GM06990 (cell line): ENCODE data around the gene JAZF1.

Experiments
- DNase-seq: peaks from one replicate; pipeline ENCODE4 v3.0.0-alpha.2; 2011; ENCODE audit not compliant: insufficient read length; ENCODE audit errors: extremely low read depth
- H3K27me3 ChIP-seq: replicated peaks from 2 replicates; pipeline ENCODE4 v1.6.0; 2011; ENCODE audit warnings: low read length; ENCODE audit not compliant: control insufficient read depth, insufficient read depth
- H3K36me3 ChIP-seq: 2 replicates; pipeline ENCODE4 v1.5.1; 2011; ENCODE audit warnings: low read length; ENCODE audit not compliant: control insufficient read depth, insufficient read depth
- H3K4me3 ChIP-seq: replicated peaks from 2 replicates; pipeline ENCODE4 v1.5.1; 2011; ENCODE audit warnings: low read depth, mild to moderate bottlenecking, control low read depth, low read length
- CTCF ChIP-seq: IDR thresholded peaks from 2 replicates; pipeline ENCODE4 v1.5.1; 2011; ENCODE audit warnings: low read length, control low read depth, mild to moderate bottlenecking, inconsistent platforms; ENCODE audit not compliant: insufficient read depth, poor library complexity, severe bottlenecking

The JAZF1 gene

DNA sequence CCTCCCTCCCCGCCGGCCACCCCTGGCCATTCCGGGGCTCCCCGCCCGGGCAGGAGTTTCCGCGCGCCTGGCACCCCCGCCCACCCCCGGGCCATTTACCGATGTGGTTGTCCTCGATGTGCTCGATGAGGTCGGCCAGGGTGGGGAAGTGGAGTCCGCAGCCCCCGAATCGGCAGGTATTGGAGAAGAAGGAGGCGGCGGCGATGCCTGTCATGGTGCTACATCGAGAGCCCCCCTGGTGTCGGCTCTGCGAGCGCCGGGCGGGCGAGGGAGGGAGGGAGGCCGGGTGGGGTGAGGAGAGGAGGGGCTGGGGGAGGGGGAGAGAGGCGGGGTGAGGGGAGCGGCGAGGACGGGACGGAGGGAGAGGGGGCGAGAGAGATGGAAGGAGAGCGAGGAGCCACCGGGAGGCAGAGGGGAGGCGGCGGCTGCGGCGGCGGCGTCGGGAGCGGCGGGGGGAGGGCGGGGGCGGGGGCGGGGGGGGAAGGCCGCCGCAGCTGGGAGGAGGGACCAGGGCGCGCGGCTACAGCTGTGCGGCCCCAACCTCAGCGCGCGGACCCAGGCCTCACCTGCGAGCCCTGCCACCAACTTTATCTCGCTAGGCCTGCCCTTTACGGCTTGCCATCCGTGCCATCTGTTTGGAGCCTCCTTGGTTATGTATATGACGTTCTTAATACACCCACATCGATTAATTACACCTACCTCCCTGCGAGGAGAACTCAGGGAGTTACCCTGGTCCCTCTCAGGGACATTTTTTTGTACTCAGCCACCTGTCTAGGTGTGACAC lies at the start of gene JAZF1:
JAZF1 (minus strand) TSS at position 432 of the 784 bp plus-strand sequence.
- peak; percentile 15 for DNase-seq
- H3K36me3 ChIP-seq: no peaks in the 10 kb centered on the region
- TF ChIP-seq CTCF: no peak
- H3K27me3 ChIP-seq: peaks cover 2% of the 10 kb centered on the region
- H3K4me3 ChIP-seq: peak within 1 kb of the TSS; percentile 38

DNA sequence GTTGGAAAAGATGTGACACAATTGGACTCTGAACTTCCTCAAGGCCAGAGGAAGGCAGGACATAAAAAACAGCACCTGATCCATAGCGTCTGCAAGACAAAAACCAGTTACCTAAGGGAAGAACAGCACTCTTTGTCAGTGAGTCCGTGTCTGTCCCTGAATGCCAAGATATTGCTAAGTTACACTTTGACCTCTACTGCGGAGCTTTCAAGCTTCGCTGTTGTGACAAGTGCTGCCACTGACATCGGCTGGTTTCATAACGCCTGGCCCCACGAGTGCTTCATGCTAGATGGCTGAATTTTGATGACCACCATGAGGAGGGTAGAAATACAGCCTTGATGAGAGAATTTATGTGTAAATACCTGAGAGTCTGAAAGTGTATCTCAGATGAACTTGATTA lies 49.7 kb upstream of the JAZF1 start:
- DNase-seq: no peak
- no peak for TF ChIP-seq CTCF
- no peak overlapping the region for H3K4me3 ChIP-seq
- no peaks in the 10 kb centered on the region for H3K36me3 ChIP-seq
- H3K27me3 ChIP-seq: no peaks in the 10 kb centered on the region; the same call in 1 of the 2 replicates

DNA sequence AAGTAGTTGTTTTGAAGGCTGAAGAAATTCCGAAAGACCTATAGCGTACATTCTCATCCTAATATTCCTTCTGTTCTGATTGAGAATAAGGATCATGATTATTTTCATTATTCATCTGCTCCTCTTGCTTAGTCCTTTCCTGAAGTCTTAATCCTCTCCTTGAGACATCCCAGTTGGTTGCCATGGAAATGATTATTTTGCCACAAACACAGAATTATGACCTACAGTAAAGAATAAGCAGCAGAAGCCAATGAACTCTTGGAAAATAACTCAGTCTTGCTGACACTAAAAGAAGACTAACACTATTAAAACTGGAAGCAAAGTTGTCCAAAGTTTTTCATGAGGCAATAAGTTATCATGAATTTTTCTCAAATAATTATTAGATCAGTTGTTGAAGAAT lies 47.8 kb upstream of the JAZF1 start:
- DNase-seq: no peak
- no peak for TF ChIP-seq CTCF
- Histone ChIP-seq H3K27me3 (no peaks in the 10 kb centered on the region; the same call in 1 of the 2 replicates), H3K36me3 (no peaks in the 10 kb centered on the region), H3K4me3 (no peak overlapping the region)

- no peak for DNase-seq
- no peaks in the 10 kb centered on the region for H3K36me3 ChIP-seq
- TF ChIP-seq CTCF: no peak
- H3K27me3 ChIP-seq: no peaks in the 10 kb centered on the region
- H3K4me3 ChIP-seq: no peak overlapping the region
These were observed 45.4 kb upstream of the JAZF1 start for GRCh38 chr7:28226003-28226402.

GRCh38 chr7:28225576-28225975 lies 45.0 kb upstream of the JAZF1 start:
- TF ChIP-seq CTCF: no peak
- no peaks in the 10 kb centered on the region for H3K27me3 ChIP-seq
- no peak overlapping the region for H3K4me3 ChIP-seq

More at GRCh38 chr7:28225576-28225975, 45.0 kb upstream of the JAZF1 start:
- H3K36me3 ChIP-seq: no peaks in the 10 kb centered on the region
- no peak for DNase-seq
